ENCODE measurements around the gene MCAT.

Gene MCAT

GRCh38 chr22:43173566-43173965 is 30.4 kb upstream of the MCAT start:
- DNase-seq (ENCODE audit: low read depth in 1 of 2, low spot score in 1 of 2): no peak

- DNase-seq (ENCODE audit: low read depth in 1 of 2, low spot score in 1 of 2): no peak
Measured at GRCh38 chr22:43172191-43172590, 29.0 kb upstream of the MCAT start.

- no peak for DNase-seq (ENCODE audit: low read depth in 1 of 2, low spot score in 1 of 2)
Measured at GRCh38 chr22:43171607-43172006, 28.4 kb upstream of the MCAT start.

GRCh38 chr22:43171019-43171491 is 27.9 kb upstream of the MCAT start:
- no peak for DNase-seq (ENCODE audit: low read depth in 1 of 2, low spot score in 1 of 2)

- no peak for DNase-seq (ENCODE audit: low read depth in 1 of 2, low spot score in 1 of 2)
Measured at GRCh38 chr22:43170131-43170480, 26.9 kb upstream of the MCAT start.

- no peak for DNase-seq (ENCODE audit: low read depth in 1 of 2, low spot score in 1 of 2)
Measured at GRCh38 chr22:43169310-43170130, 26.3 kb upstream of the MCAT start.

- no peak for DNase-seq (ENCODE audit: low read depth in 1 of 2, low spot score in 1 of 2)
Measured at GRCh38 chr22:43168471-43169309, 25.5 kb upstream of the MCAT start.

- DNase-seq (ENCODE audit: low read depth in 1 of 2, low spot score in 1 of 2): no peak
Measured at GRCh38 chr22:43167001-43167589, 23.9 kb upstream of the MCAT start.

- DNase-seq (ENCODE audit: low read depth in 1 of 2, low spot score in 1 of 2): no peak
Measured at GRCh38 chr22:43166132-43166930, 23.1 kb upstream of the MCAT start.

- DNase-seq (ENCODE audit: low read depth in 1 of 2, low spot score in 1 of 2): no peak
Measured at GRCh38 chr22:43164636-43165035, 21.4 kb upstream of the MCAT start.

GRCh38 chr22:43163241-43163795 is 20.1 kb upstream of the MCAT start:
- DNase-seq (ENCODE audit: low read depth in 1 of 2, low spot score in 1 of 2): no peak

GRCh38 chr22:43162412-43163150 is 19.4 kb upstream of the MCAT start:
- no peak for DNase-seq (ENCODE audit: low read depth in 1 of 2, low spot score in 1 of 2)

GRCh38 chr22:43160497-43161126 is 17.4 kb upstream of the MCAT start:
- no peak for DNase-seq (ENCODE audit: low read depth in 1 of 2, low spot score in 1 of 2)

GRCh38 chr22:43159484-43160178 is 16.4 kb upstream of the MCAT start:
- no peak for DNase-seq (ENCODE audit: low read depth in 1 of 2, low spot score in 1 of 2)

- no peak for DNase-seq (ENCODE audit: low read depth in 1 of 2, low spot score in 1 of 2)
Measured at GRCh38 chr22:43158778-43159483, 15.7 kb upstream of the MCAT start.

GRCh38 chr22:43157874-43158546 is 14.8 kb upstream of the MCAT start:
- no peak for DNase-seq (ENCODE audit: low read depth in 1 of 2, low spot score in 1 of 2)

- DNase-seq (ENCODE audit: low read depth in 1 of 2, low spot score in 1 of 2): no peak
Measured at GRCh38 chr22:43156413-43156812, 13.2 kb upstream of the MCAT start.

GRCh38 chr22:43155789-43156188 is 12.6 kb upstream of the MCAT start:
- no peak for DNase-seq (ENCODE audit: low read depth in 1 of 2, low spot score in 1 of 2)
